LNCaP clone FGC (cell line): ENCODE data around the gene SLPI.

Experiments
- DNase-seq: peaks from one replicate; pipeline ENCODE4 v3.0.0-alpha.2; 2011; ENCODE audit warnings: low read depth
- H3K4me3 ChIP-seq: 2 replicates; pipeline ENCODE4 v1.5.1; 2011; ENCODE audit warnings: mild to moderate bottlenecking, low read depth, low read length, control low read depth
- TF ChIP-seq, protein P1 (sequence below): IDR thresholded peaks from 2 replicates; pipeline ENCODE4 v1.5.1; 2012; ENCODE audit warnings: mild to moderate bottlenecking; ENCODE audit not compliant: control insufficient read depth, insufficient read depth; ENCODE audit errors: extremely low read depth

Gene SLPI

DNA sequence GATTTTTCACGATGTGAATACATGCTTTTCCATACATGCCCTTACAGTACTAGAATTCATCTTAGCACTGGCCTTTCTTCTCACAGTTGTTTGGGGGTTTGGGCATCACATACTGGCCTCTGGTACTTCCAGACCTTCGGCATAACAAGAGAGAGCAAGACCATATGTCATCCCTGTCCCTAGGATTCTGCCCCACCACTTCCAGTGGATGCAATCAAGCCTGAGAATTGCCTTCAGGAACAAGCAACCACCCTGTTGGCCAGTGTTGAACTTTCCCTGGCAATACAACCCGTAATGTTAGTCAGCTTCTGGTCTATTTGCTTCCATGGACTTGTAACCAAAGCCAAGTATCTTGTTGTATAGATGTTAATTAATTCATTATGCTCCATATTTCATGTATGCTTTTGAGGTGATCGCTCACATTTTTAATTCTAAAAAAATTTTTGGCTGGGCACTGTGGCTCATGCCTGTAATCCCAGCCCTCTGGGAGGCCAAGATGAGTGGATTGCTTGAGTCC is 15.4 kb upstream of the SLPI start:
- DNase-seq = no peak
- H3K4me3 ChIP-seq = no peak overlapping the region
- TF ChIP-seq, protein P1, sequence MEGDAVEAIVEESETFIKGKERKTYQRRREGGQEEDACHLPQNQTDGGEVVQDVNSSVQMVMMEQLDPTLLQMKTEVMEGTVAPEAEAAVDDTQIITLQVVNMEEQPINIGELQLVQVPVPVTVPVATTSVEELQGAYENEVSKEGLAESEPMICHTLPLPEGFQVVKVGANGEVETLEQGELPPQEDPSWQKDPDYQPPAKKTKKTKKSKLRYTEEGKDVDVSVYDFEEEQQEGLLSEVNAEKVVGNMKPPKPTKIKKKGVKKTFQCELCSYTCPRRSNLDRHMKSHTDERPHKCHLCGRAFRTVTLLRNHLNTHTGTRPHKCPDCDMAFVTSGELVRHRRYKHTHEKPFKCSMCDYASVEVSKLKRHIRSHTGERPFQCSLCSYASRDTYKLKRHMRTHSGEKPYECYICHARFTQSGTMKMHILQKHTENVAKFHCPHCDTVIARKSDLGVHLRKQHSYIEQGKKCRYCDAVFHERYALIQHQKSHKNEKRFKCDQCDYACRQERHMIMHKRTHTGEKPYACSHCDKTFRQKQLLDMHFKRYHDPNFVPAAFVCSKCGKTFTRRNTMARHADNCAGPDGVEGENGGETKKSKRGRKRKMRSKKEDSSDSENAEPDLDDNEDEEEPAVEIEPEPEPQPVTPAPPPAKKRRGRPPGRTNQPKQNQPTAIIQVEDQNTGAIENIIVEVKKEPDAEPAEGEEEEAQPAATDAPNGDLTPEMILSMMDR = no peak

DNA sequence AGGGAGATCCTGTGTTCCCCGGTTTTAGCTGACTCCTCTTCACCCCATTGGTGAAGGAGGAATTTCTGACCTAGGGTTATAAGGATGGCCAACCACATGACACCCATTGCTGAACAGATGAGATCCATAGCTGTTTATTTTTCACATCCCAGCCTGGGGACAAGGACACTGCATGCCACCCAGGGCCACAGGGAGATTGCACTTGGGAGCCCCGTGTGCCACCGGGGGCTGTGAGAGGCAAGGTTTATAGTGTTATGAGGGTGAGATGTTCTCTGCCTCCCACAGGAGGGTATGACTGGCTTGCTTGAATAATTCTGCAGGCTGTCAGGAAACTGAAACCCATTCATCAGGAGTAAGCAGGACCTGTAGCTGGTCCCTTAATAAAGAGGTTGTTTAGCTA is 14.7 kb upstream of the SLPI start:
- H3K4me3 ChIP-seq = no peak overlapping the region
- no peak for DNase-seq

DNA sequence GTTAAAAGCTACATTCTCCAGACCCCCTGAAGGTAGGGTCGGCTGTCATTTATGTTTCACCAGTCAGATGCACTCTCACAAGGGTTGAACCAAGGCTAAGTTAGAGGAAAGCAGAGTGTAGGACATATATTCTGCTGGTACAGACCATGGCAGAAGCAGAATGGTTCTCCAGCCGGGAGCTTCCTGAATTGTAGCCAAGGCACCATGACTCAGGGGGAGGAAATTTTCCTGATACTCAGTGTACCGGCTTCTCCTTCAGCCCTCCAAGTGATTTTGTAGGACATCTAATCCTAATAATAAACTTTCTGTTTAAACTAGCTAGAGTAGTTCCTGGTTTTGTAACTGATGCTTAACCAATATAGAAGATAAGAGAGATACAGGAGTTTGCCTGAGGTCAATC is 14.2 kb upstream of the SLPI start:
- H3K4me3 ChIP-seq = no peak overlapping the region
- TF ChIP-seq, protein P1 = no peak
- DNase-seq = no peak

More for the DNA sequence above, 14.7 kb upstream of the SLPI start:
- TF ChIP-seq, protein P1 = no peak

DNA sequence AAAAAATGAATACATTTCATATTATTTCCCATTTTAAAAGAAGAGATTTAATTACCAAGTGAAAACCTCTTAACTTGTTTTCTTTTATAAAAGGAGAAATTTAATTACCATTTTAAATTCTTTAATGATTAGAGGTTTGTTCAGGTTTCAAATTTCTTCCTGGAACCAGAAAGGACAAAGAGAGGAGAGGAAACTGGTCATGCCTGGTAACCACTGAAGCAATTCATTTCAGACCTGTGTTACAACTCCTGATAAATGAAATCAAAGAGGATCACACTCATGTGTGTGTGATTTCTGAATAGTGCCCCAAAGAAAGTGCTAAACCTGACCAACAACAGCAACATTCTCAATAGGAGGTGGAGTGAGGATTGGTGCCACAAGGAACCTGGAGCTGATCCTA is 12.6 kb upstream of the SLPI start:
- TF ChIP-seq, protein P1 = no peak
- no peak overlapping the region for H3K4me3 ChIP-seq
- no peak for DNase-seq

DNA sequence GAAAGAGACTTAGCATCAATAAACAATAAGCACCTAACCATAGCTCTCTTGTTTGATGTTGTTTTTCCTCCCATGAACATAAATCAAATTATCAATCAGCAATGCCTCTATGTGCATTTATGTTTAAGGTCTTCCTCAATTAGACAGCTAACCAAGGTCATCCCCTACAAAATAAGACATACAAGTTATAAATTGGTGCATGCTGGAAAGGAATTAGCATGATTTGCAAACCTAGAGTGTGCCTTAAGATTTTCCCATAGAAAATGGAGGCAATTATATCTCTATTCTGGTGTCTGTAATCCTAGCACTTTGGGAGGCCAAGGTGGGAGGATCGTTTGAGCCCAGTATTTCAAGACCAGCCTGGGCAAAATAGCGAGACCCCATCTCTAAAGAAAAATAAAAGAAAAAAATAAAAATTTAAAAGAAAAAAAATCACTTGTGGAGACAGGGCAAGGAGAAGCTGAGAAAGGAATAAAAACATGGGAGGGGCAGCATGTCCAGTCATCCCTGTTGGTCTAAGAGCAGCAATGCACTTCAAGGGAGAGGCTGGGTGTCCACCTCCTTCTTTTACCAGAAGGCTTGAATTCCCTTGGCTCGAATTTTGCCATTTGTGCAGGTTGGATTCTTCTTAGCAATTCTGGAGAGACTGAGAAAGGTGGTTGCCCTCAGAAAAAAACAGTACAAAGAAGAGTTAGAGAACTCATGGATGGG is 9.3 kb upstream of the SLPI start:
- no peak for DNase-seq
- TF ChIP-seq, protein P1 = no peak
- no peak overlapping the region for H3K4me3 ChIP-seq

DNA sequence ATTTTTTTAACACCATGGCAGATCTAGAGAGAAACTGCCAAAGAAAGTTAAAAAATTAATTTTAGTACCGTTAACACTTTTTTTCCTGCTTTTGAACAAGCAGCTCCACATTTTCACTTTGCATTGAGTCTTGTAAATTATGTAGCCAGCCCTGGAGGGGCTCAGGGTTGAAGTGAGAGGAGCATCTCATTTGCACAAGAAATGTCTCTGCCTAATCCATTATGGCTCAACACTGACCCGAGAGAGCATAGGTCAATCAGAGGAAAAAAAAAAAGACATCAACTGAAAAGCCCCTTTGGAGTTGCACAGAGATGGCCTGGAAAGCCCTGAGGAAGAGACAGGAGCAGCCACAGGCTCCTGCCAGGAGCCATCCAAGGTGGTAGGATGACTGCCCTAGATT is 4.3 kb upstream of the SLPI start:
- H3K4me3 ChIP-seq = no peak overlapping the region
- TF ChIP-seq, protein P1 = no peak
- DNase-seq = no peak

DNA sequence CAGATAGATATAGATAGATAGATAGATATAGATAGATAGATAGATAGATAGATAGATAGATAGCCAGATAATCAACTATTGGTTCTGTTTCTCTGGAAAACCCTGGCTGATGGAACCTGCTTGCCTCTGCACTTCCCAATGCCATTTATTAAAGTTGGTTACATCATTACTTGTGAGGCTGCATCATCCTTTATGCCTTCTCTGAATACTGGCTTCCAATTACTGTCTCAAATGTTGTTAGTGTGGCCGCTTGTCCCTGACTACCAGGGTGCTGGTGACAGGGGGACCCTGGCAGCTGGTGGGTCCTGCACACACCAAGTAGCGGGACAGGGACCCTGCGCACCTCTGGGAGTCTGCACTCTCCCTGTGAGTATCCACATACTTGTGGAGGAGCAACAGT is 3.9 kb upstream of the SLPI start:
- TF ChIP-seq, protein P1 = no peak
- DNase-seq = no peak
- H3K4me3 ChIP-seq = no peak overlapping the region
